IPS-18a (cell line): ENCODE data around the gene DOCK10.

Experiments used
- H3K27ac ChIP-seq: one replicate; pipeline ENCODE4 v1.5.1; 2013; ENCODE audit warnings: low read length
- H3K27me3 ChIP-seq: one replicate; pipeline ENCODE4 v1.6.1; 2013; ENCODE audit warnings: mild to moderate bottlenecking, low read length; ENCODE audit not compliant: control insufficient read depth, insufficient read depth
- H3K36me3 ChIP-seq: one replicate; pipeline ENCODE4 v1.6.1; 2013; ENCODE audit warnings: low read depth, low read length; ENCODE audit not compliant: control insufficient read depth
- H3K4me1 ChIP-seq: one replicate; pipeline ENCODE4 v1.6.1; 2013; ENCODE audit warnings: low read depth, low read length; ENCODE audit not compliant: control insufficient read depth
- H3K4me3 ChIP-seq: one replicate; pipeline ENCODE4 v1.5.1; 2013; ENCODE audit warnings: low read length
- H3K9ac ChIP-seq: one replicate; pipeline ENCODE4 v1.6.1; 2013; ENCODE audit warnings: mild to moderate bottlenecking, low read length, moderate library complexity
- H3K9me3 ChIP-seq: one replicate; pipeline ENCODE4 v1.6.1; 2013; ENCODE audit warnings: low read depth, low read length; ENCODE audit not compliant: control insufficient read depth

The DOCK10 gene

DNA sequence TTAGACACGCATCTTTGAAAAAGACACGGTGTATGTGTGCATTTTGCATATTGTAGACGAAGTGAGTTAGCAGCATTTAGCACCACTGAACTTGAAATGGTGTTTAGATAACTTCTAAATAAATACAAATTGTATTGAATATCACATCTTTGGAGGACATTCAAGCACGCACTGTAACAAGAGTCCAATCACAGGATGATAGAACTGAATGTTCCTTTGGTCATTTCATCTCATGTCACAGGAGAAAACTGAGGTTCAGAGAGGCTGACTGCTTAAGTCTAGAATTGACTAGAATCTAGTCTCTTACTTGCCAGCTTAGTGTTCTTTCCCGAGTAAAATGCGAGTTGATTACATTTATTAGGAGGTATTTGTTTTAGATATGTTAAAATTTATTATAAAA lies 206.9 kb downstream of the DOCK10 start:
- no peak overlapping the region for H3K4me3 ChIP-seq
- H3K9ac ChIP-seq = no peak overlapping the region
- no peak overlapping the region for H3K27ac ChIP-seq
- no peaks in the 10 kb centered on the region for H3K9me3 ChIP-seq
- no peaks in the 10 kb centered on the region for H3K27me3 ChIP-seq
- no peaks in the 10 kb centered on the region for H3K36me3 ChIP-seq
- no peaks in the 10 kb centered on the region for H3K4me1 ChIP-seq

DNA sequence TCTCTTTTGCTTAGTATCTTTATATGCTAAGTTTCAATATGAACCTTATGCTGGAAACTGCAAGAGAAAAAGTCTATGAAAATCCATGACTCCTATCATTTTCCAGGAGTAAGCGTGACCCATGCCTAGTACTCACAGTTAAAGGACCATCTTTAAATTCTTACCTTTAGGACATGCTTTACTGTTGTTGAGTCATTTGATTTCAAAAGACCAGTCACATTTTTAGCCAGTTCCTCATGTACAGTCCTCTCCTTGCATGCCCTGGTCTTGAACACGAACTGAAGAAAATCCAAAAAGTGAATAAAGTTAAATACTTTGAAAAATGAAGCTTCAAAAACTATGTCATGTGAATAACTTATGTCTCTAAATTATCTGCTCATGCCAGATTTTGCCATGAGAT lies 208.3 kb downstream of the DOCK10 start:
- Histone ChIP-seq H3K4me3 (no peak overlapping the region), H3K4me1 (no peaks in the 10 kb centered on the region), H3K9ac (no peak overlapping the region), H3K27me3 (no peaks in the 10 kb centered on the region), H3K9me3 (no peaks in the 10 kb centered on the region), H3K36me3 (no peaks in the 10 kb centered on the region), H3K27ac (no peak overlapping the region)

DNA sequence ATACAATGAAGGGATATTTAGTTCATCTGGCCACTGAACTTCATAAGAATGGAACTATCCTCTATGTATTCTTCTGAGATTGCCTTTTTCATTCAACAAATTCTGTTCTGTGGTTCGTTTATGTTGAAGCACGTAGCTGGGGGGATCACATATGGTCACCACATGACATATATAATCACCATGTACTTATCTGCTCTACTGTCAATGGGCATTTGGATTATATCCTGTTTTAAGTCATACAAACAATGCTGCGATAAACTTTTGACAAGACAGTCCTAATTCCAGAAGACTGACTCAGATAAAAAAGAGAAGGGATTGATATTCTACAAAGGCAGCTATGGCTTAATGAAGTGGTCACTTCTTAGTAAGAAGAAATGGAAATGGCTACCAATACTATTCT lies 210.1 kb downstream of the DOCK10 start:
- no peak overlapping the region for H3K27ac ChIP-seq

DNA sequence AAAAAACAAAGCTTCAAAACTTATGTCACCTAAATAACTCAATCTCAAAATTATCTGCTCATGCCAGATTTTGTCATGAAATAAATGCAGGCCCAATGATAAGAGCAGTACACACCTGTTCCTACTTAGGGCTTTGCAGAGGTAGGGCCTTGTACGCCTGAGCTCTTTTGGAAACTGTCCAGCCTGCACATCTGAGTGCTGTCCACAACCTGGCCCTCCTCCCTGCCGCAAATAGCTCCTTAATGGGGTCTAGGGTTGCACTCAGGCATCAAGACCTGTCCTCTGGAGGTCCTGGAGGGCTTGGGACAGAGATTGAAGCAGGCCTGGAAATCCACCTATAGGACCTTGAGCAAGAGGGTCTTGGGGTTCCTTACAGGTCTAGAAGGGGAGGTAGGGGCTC lies 210.7 kb downstream of the DOCK10 start:
- Histone ChIP-seq H3K4me1 (no peaks in the 10 kb centered on the region), H3K27ac (no peak overlapping the region), H3K9me3 (no peaks in the 10 kb centered on the region), H3K27me3 (no peaks in the 10 kb centered on the region), H3K36me3 (no peaks in the 10 kb centered on the region), H3K4me3 (no peak overlapping the region), H3K9ac (no peak overlapping the region)

More for the DNA sequence above, 210.1 kb downstream of the DOCK10 start:
- no peaks in the 10 kb centered on the region for H3K4me1 ChIP-seq
- H3K9me3 ChIP-seq = no peaks in the 10 kb centered on the region
- H3K9ac ChIP-seq = no peak overlapping the region
- H3K36me3 ChIP-seq = no peaks in the 10 kb centered on the region
- H3K27me3 ChIP-seq = no peaks in the 10 kb centered on the region
- no peak overlapping the region for H3K4me3 ChIP-seq

DNA sequence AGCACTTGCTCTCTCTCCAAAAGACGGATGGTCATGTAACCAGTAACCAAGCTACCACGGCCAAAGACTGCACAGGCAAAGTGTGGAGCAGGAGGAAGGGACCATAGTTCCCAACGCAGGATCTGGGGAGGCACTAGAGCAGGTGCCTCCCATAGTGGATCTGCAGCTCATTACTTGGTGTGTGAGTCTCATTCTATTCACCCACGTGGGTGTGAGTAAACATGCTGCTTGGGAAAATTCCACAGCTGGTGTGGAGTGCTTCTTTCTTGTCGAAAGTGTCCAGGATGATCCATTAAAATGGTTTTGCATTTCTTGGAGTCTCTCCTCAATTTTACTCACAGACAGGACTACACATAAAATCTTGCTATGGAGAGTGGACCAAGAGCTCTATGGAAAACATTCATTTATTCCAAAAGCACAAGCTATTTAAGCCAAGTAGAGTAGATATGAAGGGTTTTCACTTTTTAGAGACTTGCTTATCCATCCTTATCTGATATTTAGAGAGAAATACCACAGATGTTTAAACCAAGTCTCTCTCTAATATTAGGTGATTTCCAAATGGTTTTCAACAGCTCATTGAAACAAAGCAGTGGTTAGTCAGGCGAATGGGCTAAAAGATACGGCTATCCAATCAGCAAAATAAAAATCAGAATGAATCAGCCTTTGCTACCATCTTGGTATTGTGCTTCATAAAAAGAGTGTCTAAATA lies 221.8 kb downstream of the DOCK10 start:
- no peaks in the 10 kb centered on the region for H3K27me3 ChIP-seq
- no peaks in the 10 kb centered on the region for H3K9me3 ChIP-seq
- H3K36me3 ChIP-seq = no peaks in the 10 kb centered on the region
- no peaks in the 10 kb centered on the region for H3K4me1 ChIP-seq
- H3K27ac ChIP-seq = no peak overlapping the region
- H3K9ac ChIP-seq = no peak overlapping the region
- H3K4me3 ChIP-seq = no peak overlapping the region

DNA sequence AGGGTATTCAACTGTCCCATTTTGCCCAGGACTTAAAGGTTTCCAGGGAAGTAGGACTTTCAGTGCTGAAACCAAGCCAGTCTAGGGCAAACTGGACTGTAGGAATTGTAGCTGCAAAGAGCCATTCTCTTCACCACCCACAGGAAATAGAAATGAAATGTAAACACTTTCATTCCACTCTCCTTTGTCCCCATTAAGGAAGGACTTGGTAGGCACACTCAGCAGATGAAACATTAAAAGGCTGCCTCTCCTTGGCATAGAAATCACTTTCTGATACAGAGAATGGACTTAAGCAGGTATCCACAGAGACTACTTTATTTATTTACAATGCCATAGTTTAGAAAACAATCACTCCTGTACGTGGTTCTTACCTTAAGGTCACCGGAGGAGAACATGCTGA lies 223.2 kb downstream of the DOCK10 start:
- H3K36me3 ChIP-seq = no peaks in the 10 kb centered on the region
- H3K9me3 ChIP-seq = no peaks in the 10 kb centered on the region
- H3K27me3 ChIP-seq = no peaks in the 10 kb centered on the region
- no peak overlapping the region for H3K4me3 ChIP-seq
- no peaks in the 10 kb centered on the region for H3K4me1 ChIP-seq
- H3K9ac ChIP-seq = no peak overlapping the region
- H3K27ac ChIP-seq = no peak overlapping the region

DNA sequence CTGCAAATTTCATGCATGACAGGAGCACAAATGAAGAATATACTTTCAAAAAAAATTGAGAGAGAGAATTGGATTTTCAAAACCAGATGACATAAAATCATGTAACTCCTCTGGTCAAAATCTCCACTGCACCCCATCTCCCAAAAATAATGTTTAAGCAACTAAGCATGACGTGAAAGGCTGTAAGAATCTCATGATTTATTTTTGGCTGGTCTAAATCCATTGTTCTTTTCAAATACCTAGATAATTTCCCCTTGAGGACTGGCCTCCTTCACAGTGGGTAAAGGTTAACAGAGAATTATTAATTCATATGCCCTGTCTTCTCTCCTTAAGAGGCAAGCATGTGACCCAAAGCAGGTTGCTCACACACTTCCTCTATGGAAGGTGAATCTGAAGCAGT lies 224.6 kb downstream of the DOCK10 start:
- Histone ChIP-seq H3K27me3 (no peaks in the 10 kb centered on the region), H3K9me3 (no peaks in the 10 kb centered on the region), H3K36me3 (no peaks in the 10 kb centered on the region), H3K4me1 (no peaks in the 10 kb centered on the region), H3K4me3 (no peak overlapping the region), H3K9ac (no peak overlapping the region), H3K27ac (no peak overlapping the region)

DNA sequence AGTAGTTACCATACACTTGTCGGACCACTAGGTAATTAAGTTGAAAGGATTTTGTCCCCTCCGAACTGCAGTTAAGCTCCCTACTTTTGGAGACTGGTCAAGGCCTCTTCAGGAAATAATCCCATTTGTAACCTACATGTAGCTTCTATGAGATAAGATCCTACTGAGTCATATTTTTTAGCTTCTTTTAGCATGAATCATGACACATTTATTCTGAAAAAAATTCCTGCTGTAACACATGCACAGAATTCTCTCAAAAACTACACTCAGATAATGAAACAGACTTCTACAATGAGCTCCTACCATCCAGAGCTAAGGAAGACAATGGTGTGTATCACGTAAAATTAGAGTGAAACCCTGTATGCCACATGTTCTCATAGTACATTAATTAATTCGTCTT lies 225.5 kb downstream of the DOCK10 start:
- H3K9ac ChIP-seq = no peak overlapping the region
- no peak overlapping the region for H3K27ac ChIP-seq
- no peaks in the 10 kb centered on the region for H3K4me1 ChIP-seq
- no peaks in the 10 kb centered on the region for H3K9me3 ChIP-seq
- H3K36me3 ChIP-seq = no peaks in the 10 kb centered on the region
- no peaks in the 10 kb centered on the region for H3K27me3 ChIP-seq
- H3K4me3 ChIP-seq = no peak overlapping the region

DNA sequence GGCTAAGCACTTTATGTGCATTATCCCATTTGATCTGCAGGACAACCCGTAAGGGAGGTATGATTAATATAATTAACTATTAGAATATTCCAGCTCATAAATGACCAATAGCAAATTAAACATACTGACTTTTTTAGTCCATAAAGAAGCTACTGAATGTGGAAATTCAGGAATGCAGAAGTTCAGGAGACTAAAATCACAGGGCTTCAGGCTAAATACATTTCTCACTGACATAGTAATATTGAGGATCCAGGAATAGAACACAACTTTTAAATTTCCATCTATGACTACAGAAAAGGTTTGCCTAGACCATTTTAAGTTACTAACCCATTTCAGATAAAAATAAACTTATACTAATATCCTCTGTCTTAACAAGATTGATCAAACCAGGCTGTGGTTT lies 228.7 kb downstream of the DOCK10 start:
- no peaks in the 10 kb centered on the region for H3K9me3 ChIP-seq
- no peaks in the 10 kb centered on the region for H3K27me3 ChIP-seq
- no peak overlapping the region for H3K4me3 ChIP-seq
- H3K9ac ChIP-seq = no peak overlapping the region
- no peaks in the 10 kb centered on the region for H3K4me1 ChIP-seq
- no peak overlapping the region for H3K27ac ChIP-seq
- H3K36me3 ChIP-seq = no peaks in the 10 kb centered on the region

DNA sequence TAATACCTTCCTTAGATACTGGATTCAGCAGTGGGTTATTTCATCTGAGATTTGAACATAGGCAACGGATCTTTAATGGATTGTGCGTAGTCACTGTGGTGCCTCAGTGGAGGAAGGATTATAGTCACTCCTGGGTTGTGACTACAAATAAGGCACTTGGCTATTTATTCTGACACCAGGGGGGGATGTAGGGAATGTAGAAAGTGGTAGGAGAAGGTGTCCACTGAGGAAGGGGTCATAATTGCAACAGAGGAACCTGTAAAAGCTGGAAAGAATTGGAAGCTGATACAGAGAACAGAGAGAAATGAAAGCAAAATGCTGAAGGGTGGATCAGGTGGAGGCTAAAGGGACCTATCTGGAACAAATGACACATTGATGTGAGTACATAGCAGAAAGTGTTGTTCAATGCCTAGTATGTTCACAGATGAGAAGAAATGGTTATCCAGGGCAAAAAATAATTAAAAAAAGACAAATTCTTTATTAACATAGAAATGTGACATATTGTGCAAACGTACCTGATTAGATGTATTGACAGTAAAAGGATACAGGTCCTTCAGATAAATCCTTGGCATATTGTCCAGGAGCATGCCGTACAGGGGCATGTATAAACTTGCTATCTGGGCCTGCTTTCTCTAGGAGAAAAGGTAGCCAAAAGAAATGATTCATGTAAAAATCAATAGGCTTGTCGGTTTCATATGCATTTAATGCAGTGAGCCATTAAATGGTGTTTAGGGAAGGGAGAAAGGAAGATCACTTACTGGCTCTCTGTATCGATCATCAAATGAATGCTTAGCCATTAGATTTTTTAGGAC lies 234.9 kb downstream of the DOCK10 start:
- Histone ChIP-seq H3K27me3 (no peaks in the 10 kb centered on the region), H3K4me3 (no peak overlapping the region), H3K4me1 (peaks cover 4% of the 10 kb centered on the region), H3K36me3 (no peaks in the 10 kb centered on the region), H3K9ac (no peak overlapping the region), H3K9me3 (no peaks in the 10 kb centered on the region), H3K27ac (no peak overlapping the region)

DNA sequence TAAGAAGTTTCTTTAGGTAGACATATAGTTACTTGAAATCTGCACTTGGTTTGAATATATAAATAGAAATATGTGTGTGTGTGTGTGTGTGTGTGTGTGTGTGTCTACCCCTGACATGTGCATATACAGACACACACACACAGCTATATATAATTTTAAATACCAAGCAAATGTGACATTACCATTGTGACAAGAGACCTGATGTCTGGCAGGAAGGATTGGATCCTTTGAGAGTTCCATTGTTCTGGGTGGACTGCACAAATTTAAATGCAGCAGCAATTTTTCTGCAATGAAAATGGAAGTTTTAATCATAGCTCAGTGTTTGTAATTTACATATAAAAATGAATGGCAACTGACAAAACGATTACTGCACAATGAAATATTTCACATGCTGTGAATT lies 238.3 kb downstream of the DOCK10 start:
- H3K4me1 ChIP-seq = peaks cover 6% of the 10 kb centered on the region
- no peak overlapping the region for H3K4me3 ChIP-seq
- H3K36me3 ChIP-seq = no peaks in the 10 kb centered on the region

DNA sequence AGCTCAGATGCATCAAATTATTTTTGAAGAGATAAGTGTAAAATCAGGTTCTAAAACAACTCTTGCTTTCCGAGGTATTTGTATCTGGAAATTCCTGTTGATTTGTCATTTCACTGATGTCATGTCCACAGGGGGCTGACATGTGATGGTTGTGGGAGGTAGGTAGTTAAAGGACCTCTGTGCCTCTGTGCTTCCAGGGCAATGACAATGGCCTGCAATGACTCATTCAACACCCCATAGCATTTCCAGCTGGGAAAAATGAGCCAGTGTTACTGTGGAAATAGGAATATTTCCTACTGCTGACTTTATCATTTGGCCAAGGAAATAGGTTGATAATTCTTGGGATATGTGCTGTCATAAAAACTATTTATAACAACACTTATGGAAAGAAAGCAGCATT lies 239.9 kb downstream of the DOCK10 start:
- Histone ChIP-seq H3K27me3 (no peaks in the 10 kb centered on the region), H3K36me3 (no peaks in the 10 kb centered on the region), H3K4me1 (peaks cover 6% of the 10 kb centered on the region), H3K27ac (no peak overlapping the region), H3K9me3 (no peaks in the 10 kb centered on the region), H3K4me3 (no peak overlapping the region), H3K9ac (no peak overlapping the region)

More for the DNA sequence above, 238.3 kb downstream of the DOCK10 start:
- no peaks in the 10 kb centered on the region for H3K27me3 ChIP-seq
- H3K9ac ChIP-seq = no peak overlapping the region
- H3K27ac ChIP-seq = no peak overlapping the region
- H3K9me3 ChIP-seq = no peaks in the 10 kb centered on the region
